ENCODE results near the gene VWA5B2.
A peak's percentile ranks its signal among the peaks of the same experiment; 100 is the strongest.

VWA5B2 gene

GRCh38 chr3:184186184-184186901, 43.0 kb upstream of the VWA5B2 start, which contains the start of gene ABCF3:
Gene ABCF3 (plus strand): TSS chr3:184186199. CDS start chr3:184186208, 9 bp downstream.
- TF ChIP-seq ZFX (IDR thresholded peaks at IDR 0.05; ENCODE audit: borderline replicate concordance) (no peak), CTCF (IDR thresholded peaks at IDR 0.05) (no peak)
- peak within 1 kb of the TSS; percentile 83 for H3K27ac ChIP-seq

GRCh38 chr3:184186902-184187207, 42.5 kb upstream of the VWA5B2 start:
- H3K27ac ChIP-seq = peak overlapping the region; percentile 83
- TF ChIP-seq ZFX (IDR thresholded peaks at IDR 0.05; ENCODE audit: borderline replicate concordance) = no peak
- no peak for TF ChIP-seq CTCF (IDR thresholded peaks at IDR 0.05)

GRCh38 chr3:184188080-184188479, 41.3 kb upstream of the VWA5B2 start:
- H3K27ac ChIP-seq = no peak overlapping the region
- no peak for TF ChIP-seq ZFX (IDR thresholded peaks at IDR 0.05; ENCODE audit: borderline replicate concordance)
- no peak for TF ChIP-seq CTCF (IDR thresholded peaks at IDR 0.05)

GRCh38 chr3:184189421-184189820, 40.0 kb upstream of the VWA5B2 start:
- no peak overlapping the region for H3K27ac ChIP-seq
- no peak for TF ChIP-seq CTCF (IDR thresholded peaks at IDR 0.05)
- no peak for TF ChIP-seq ZFX (IDR thresholded peaks at IDR 0.05; ENCODE audit: borderline replicate concordance)

- no peak overlapping the region for H3K27ac ChIP-seq
- TF ChIP-seq ZFX (IDR thresholded peaks at IDR 0.05; ENCODE audit: borderline replicate concordance) (no peak), CTCF (IDR thresholded peaks at IDR 0.05) (no peak)
Measured at GRCh38 chr3:184192889-184193288, 36.5 kb upstream of the VWA5B2 start.

GRCh38 chr3:184193991-184194539, 35.3 kb upstream of the VWA5B2 start:
- no peak for TF ChIP-seq ZFX (IDR thresholded peaks at IDR 0.05; ENCODE audit: borderline replicate concordance)
- no peak for TF ChIP-seq CTCF (IDR thresholded peaks at IDR 0.05)
- no peak overlapping the region for H3K27ac ChIP-seq

GRCh38 chr3:184196536-184196935, 32.8 kb upstream of the VWA5B2 start:
- no peak overlapping the region for H3K27ac ChIP-seq
- TF ChIP-seq ZFX (IDR thresholded peaks at IDR 0.05; ENCODE audit: borderline replicate concordance) (no peak), CTCF (IDR thresholded peaks at IDR 0.05) (no peak)
